GM21717 (cell line): ENCODE measurements around the gene SDK2.
"Not testable (repeated sequence)": the region's sequence is repeated elsewhere in the genome, so short reads cannot be mapped to it uniquely, and the experiment has no call there.

Experiments used
- ATAC-seq: cut with Tn5 transposase; IDR thresholded peaks from one replicate; pipeline ENCODE4 v1.9.1; 2021; ENCODE audit warnings: mild to moderate bottlenecking, moderate library complexity; ENCODE audit not compliant: unreplicated experiment

Gene SDK2

GRCh38 chr17:73371836-73372235 lies 272.4 kb downstream of the SDK2 start:
- ATAC-seq, result no peak

GRCh38 chr17:73371285-73371684 lies 273.0 kb downstream of the SDK2 start:
- no peak for ATAC-seq

GRCh38 chr17:73369817-73370490 lies 274.3 kb downstream of the SDK2 start:
- ATAC-seq, result not testable (repeated sequence)

- ATAC-seq, result no peak
Measured at GRCh38 chr17:73369111-73369521, 275.1 kb downstream of the SDK2 start.

- no peak for ATAC-seq
Measured at GRCh38 chr17:73368085-73368631, 276.1 kb downstream of the SDK2 start.

GRCh38 chr17:73365906-73366623 lies 278.2 kb downstream of the SDK2 start:
- no peak for ATAC-seq

GRCh38 chr17:73365301-73365874 lies 278.9 kb downstream of the SDK2 start:
- no peak for ATAC-seq

GRCh38 chr17:73364155-73364522 lies 280.1 kb downstream of the SDK2 start:
- ATAC-seq, result no peak

- ATAC-seq, result no peak
Measured at GRCh38 chr17:73363442-73364154, 280.6 kb downstream of the SDK2 start.

GRCh38 chr17:73362697-73363096 lies 281.5 kb downstream of the SDK2 start:
- ATAC-seq, result no peak

GRCh38 chr17:73360961-73361761 lies 283.1 kb downstream of the SDK2 start:
- ATAC-seq, result no peak

GRCh38 chr17:73359987-73360410 lies 284.2 kb downstream of the SDK2 start:
- no peak for ATAC-seq

GRCh38 chr17:73359352-73359751 lies 284.9 kb downstream of the SDK2 start:
- ATAC-seq, result no peak

- ATAC-seq, result no peak
Measured at GRCh38 chr17:73358668-73359067, 285.6 kb downstream of the SDK2 start.

GRCh38 chr17:73357981-73358380 lies 286.3 kb downstream of the SDK2 start:
- no peak for ATAC-seq

- ATAC-seq, result no peak
Measured at GRCh38 chr17:73357318-73357717, 286.9 kb downstream of the SDK2 start.

GRCh38 chr17:73356561-73357170 lies 287.6 kb downstream of the SDK2 start:
- ATAC-seq, result no peak

GRCh38 chr17:73354423-73355284 lies 289.6 kb downstream of the SDK2 start:
- ATAC-seq, result no peak

GRCh38 chr17:73352261-73352660 lies 292.0 kb downstream of the SDK2 start:
- no peak for ATAC-seq
